ENCODE measurements around the gene PICK1. TPM values are rescaled to one million over a fixed set of nuclear protein-coding genes. Genes with fewer than 3 reads are reported as not detected.
"Not testable (repeated sequence)": the region's sequence is repeated elsewhere in the genome, so short reads cannot be mapped to it uniquely, and the experiment has no call there.

The PICK1 gene
- total and polyA plus RNA-seq, 10 of the 15 experiments (the other 5 are each of a cell fraction or from before 2014, with no cell fraction given), result 0.07 to 19.2 (median 10.9) TPM

GRCh38 chr22:38115423-38116205 lies 58.4 kb downstream of the PICK1 start:
- Histone ChIP-seq H3K4me1 (ENCODE audit: control insufficient read depth, insufficient read depth, low read length) (no peaks in the 10 kb centered on the region), H3K4me2 (ENCODE audit: control insufficient read depth, insufficient read depth) (no peak overlapping the region), H3K4me3 (no peak overlapping the region), H3K9ac (ENCODE audit: control insufficient read depth, insufficient read depth, low read length) (no peak overlapping the region), H3K27me3 (replicated peaks in 1 of 2; ENCODE audit: control insufficient read depth in 2 of 2, insufficient read depth in 2 of 2, low read length in 1 of 2) (no peaks in the 10 kb centered on the region), H3K27ac (ENCODE audit: control insufficient read depth, insufficient read depth) (no peak overlapping the region), H3K9me3 (replicated peaks; ENCODE audit: control insufficient read depth, insufficient read depth, low read length) (no peaks in the 10 kb centered on the region), H3K36me3 (ENCODE audit: control insufficient read depth in 2 of 2, insufficient read depth in 2 of 2, low read length in 1 of 2) (no peaks in the 10 kb centered on the region; a peak in 1 of 4 replicates), H2AFZ (ENCODE audit: control insufficient read depth, low read depth, low read length) (no peak overlapping the region), H4K20me1 (ENCODE audit: control insufficient read depth, insufficient read depth) (no peaks in the 10 kb centered on the region), H3K79me2 (ENCODE audit: control insufficient read depth, insufficient read depth, low read length) (no peaks in the 10 kb centered on the region)
- in situ Hi-C loops (cut with MboI), result no loop called here
- no TSS peak for BruUV-seq (replicated peaks)
- ChIA-PET SMC1A (ENCODE audit: uncharacterized antibody, unreplicated experiment) (interaction anchor here (0.7 kb wide), 1 partner anchor 93 kb away, joined by 3 read pairs; no protein-coding TSS in a partner anchor), RAD21 (ENCODE audit: unreplicated experiment) (interaction anchor here (2.1 kb wide), 1 partner anchor 114 kb away, joined by 9 read pairs; no protein-coding TSS in a partner anchor), POLR2A (interaction anchor here (1.1 kb wide), 1 partner anchor 63 kb away, joined by 3 read pairs; no protein-coding TSS in a partner anchor), CTCF (interaction anchor here (1.0 to 2.1 kb wide), 9 partner anchors 13 to 455 kb away, joined by 3 to 12 read pairs (median 5); no protein-coding TSS in a partner anchor)
- ATAC-seq, result no peak
- intact Hi-C loops (cut with micrococcal nuclease; ENCODE audit: unreplicated experiment), result loop anchor here (10.0 kb wide), 2 partner anchors 99 to 239 kb away; no protein-coding TSS in a partner anchor
- no peak for TF ChIP-seq ATF7 (IDR thresholded peaks at IDR 0.05; ENCODE audit: low read depth)
- no peak for TF ChIP-seq SIN3A (IDR thresholded peaks at IDR 0.05; ENCODE audit: low read depth, low read length)
- no peak for TF ChIP-seq LARP7 (IDR thresholded peaks at IDR 0.05)
- TF ChIP-seq ASH2L (IDR thresholded peaks at IDR 0.05; ENCODE audit: borderline replicate concordance, low read depth), result no peak
- no peak for TF ChIP-seq HSF1 (IDR thresholded peaks at IDR 0.05; ENCODE audit: low read depth, low read length)
- no peak for TF ChIP-seq CEBPB (IDR thresholded peaks at IDR 0.05; ENCODE audit: borderline replicate concordance in 1 of 2, low read depth in 2 of 2, low read length in 2 of 2)
- no peak for TF ChIP-seq MEF2B (IDR thresholded peaks at IDR 0.05; ENCODE audit: partially characterized antibody, poor library complexity, severe bottlenecking)
- TF ChIP-seq KLF5 (IDR thresholded peaks at IDR 0.05; ENCODE audit: partially characterized antibody), result no peak
- TF ChIP-seq ELK1 (IDR thresholded peaks at IDR 0.05; ENCODE audit: low read depth, low read length), result no peak
- no peak for TF ChIP-seq ZZZ3 (IDR thresholded peaks at IDR 0.05; ENCODE audit: control insufficient read depth, insufficient read length, low read depth)
- no peak for TF ChIP-seq CHD2 (IDR thresholded peaks at IDR 0.05; ENCODE audit: borderline replicate concordance, low read depth, low read length)
- WGBS (ENCODE audit: insufficient coverage, insufficient replicate concordance, low lambda C conversion rate, missing lambda C conversion rate), result 86% methylated on average over 28 of the region's 31 CpGs
- no peak for FAIRE-seq
- no peak for DNase-seq (ENCODE audit: low read depth, low spot score)

GRCh38 chr22:38117556-38117955 lies 60.4 kb downstream of the PICK1 start:
- CTCF ChIA-PET, result interaction anchor here (1.7 kb wide), 1 partner anchor 65 kb away, joined by 7 read pairs; no protein-coding TSS in a partner anchor
- H2AFZ ChIP-seq (ENCODE audit: control insufficient read depth, low read depth, low read length); DNase-seq (ENCODE audit: low read depth, low spot score); BruUV-seq (replicated peaks); ATAC-seq; H3K79me2 ChIP-seq (ENCODE audit: control insufficient read depth, insufficient read depth, low read length); H4K20me1 ChIP-seq (ENCODE audit: control insufficient read depth, insufficient read depth); H3K4me1 ChIP-seq (ENCODE audit: control insufficient read depth, insufficient read depth, low read length); H3K27me3 ChIP-seq (replicated peaks in 1 of 2; ENCODE audit: control insufficient read depth in 2 of 2, insufficient read depth in 2 of 2, low read length in 1 of 2); H3K9ac ChIP-seq (ENCODE audit: control insufficient read depth, insufficient read depth, low read length); RAD21 ChIA-PET (ENCODE audit: unreplicated experiment); H3K9me3 ChIP-seq (replicated peaks; ENCODE audit: control insufficient read depth, insufficient read depth, low read length); H3K4me2 ChIP-seq (ENCODE audit: control insufficient read depth, insufficient read depth); FAIRE-seq; POLR2A ChIA-PET; H3K27ac ChIP-seq (ENCODE audit: control insufficient read depth, insufficient read depth); in situ Hi-C loops (cut with MboI); H3K4me3 ChIP-seq; H3K36me3 ChIP-seq (ENCODE audit: control insufficient read depth in 2 of 2, insufficient read depth in 2 of 2, low read length in 1 of 2): not testable (repeated sequence)
- intact Hi-C loops (cut with micrococcal nuclease; ENCODE audit: unreplicated experiment), result loop anchor here (10.0 kb wide), 2 partner anchors 97 to 237 kb away; no protein-coding TSS in a partner anchor
- WGBS (ENCODE audit: insufficient coverage, insufficient replicate concordance, low lambda C conversion rate, missing lambda C conversion rate), result 93% methylated on average over 10 of the region's 10 CpGs
- SMC1A ChIA-PET (ENCODE audit: uncharacterized antibody, unreplicated experiment), result interaction anchor here (1.0 kb wide), 1 partner anchor 77 kb away, joined by 3 read pairs; no protein-coding TSS in a partner anchor
